C4-2B (cell line): ENCODE results near the gene PNPLA5.

Experiments
- CTCF ChIP-seq: fragments of 450-650 bp; conservative IDR thresholded peaks from 2 replicates; pipeline ENCODE4 v1.5.1; 2017; ENCODE audit warnings: mild to moderate bottlenecking
- ZFX ChIP-seq: fragments of 450-650 bp; IDR thresholded peaks from 2 replicates; pipeline ENCODE4 v1.6.1; 2017

DNA sequence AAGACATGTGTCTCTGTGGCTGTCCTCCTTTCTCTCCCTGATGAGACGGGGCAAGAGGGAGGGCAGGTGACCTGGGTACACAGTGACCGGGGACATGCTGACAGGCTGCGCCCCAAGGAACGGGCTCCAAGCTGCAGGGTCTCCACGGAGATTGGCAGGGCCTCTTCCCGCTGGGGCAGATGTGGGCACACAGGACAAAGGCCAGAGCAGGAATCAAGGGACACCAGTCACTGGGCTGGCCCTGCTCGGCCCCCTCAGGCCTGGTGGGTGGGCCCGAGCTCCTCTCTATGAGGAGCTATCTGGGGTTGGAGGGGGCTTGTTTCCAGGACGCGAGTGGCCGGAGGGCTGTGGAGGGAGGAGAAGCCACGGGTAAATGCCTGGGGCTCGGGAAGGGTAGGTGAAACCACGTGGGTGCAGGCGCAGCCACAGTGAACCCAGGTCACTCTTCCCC, 11.2 kb downstream of the PNPLA5 start:
- TF ChIP-seq CTCF: no peak
- no peak for TF ChIP-seq ZFX
